HepG2 (cell line): ENCODE results near the gene BARX1. TPM values are rescaled to one million over a fixed set of nuclear protein-coding genes. Genes with fewer than 3 reads are reported as not detected.

Experiments
- ATAC-seq: fragments of 200-7000 bp; cut with Tn5 transposase; 3 replicates; pipeline ENCODE4 v1.9.1; 2020; ENCODE audit warnings: mild to moderate bottlenecking, moderate library complexity
- BruUV-seq: library from RNA; stranded (reverse); fragments of 400-500 nt; replicated peaks from 2 replicates; lab custom pipeline; 2021; lab: Mats Ljungman, UMichigan
- CTCF ChIA-PET: fragments of 300-600 bp; formaldehyde crosslinking; extraction: SDS; loops from one replicate; lab custom pipeline; 2021; ENCODE audit warnings: low total read pairs, inconsistent platforms, low intra/inter-chr PET ratio; lab: Yijun Ruan, JAX
- POLR2A ChIA-PET: fragments of 350-600 bp; sonication (Branson Sonifier 250); formaldehyde crosslinking; loops from one replicate; lab custom pipeline; 2020; ENCODE audit warnings: antibody characterized with exemption, inconsistent platforms; lab: Yijun Ruan, JAX
- DNase-seq: peaks from one replicate; pipeline ENCODE4 v3.0.0-alpha.2; 2015; ENCODE audit warnings: low spot score
- FAIRE-seq: peaks from 3 replicates; lab custom pipeline; 2011; peaks lifted over from hg19 to GRCh38; lab: Jason Lieb, UNC
- H2AFZ ChIP-seq: one replicate; pipeline ENCODE4 v1.6.1; 2011; ENCODE audit warnings: low read length, inconsistent platforms
- H3K27ac ChIP-seq: fragments of 300-600 bp; 3 replicates; pipeline ENCODE4 v1.8.0; 2011; ENCODE audit warnings: mixed run types, mild to moderate bottlenecking, mixed read lengths, low read length, inconsistent platforms; ENCODE audit not compliant: insufficient read depth; ENCODE audit errors: extremely low read length
- H3K27me3 ChIP-seq, 2 experiments: fragments of 200-600 bp in 1 of 2; 2 replicates in 1 of 2; 3 replicates in 1 of 2; pipeline versions ENCODE4 v1.6.0 to v1.8.0; 2011; ENCODE audit warnings: low read length in 2 of 2, mild to moderate bottlenecking in 2 of 2, moderate library complexity in 2 of 2, inconsistent platforms in 1 of 2; ENCODE audit not compliant: insufficient read depth in 2 of 2, control insufficient read depth in 1 of 2
- H3K36me3 ChIP-seq, 2 experiments: fragments of 200-600 bp in 1 of 2; replicated peaks in 1 of 2; 2 replicates in 1 of 2; 3 replicates in 1 of 2; pipeline versions ENCODE4 v1.5.1 to v1.8.0; 2011; ENCODE audit warnings: low read length in 2 of 2, inconsistent platforms in 1 of 2; ENCODE audit not compliant: insufficient read depth in 2 of 2, control insufficient read depth in 1 of 2
- H3K4me1 ChIP-seq: 2 replicates; pipeline ENCODE4 v1.5.1; 2012; ENCODE audit warnings: low read length, inconsistent platforms; ENCODE audit not compliant: insufficient read depth
- H3K4me2 ChIP-seq: 2 replicates; pipeline ENCODE4 v1.6.0; 2011; ENCODE audit warnings: low read depth, low read length, inconsistent platforms
- H3K4me3 ChIP-seq, 3 experiments: fragments of 200-600 bp in 1 of 3; sonication (generic), shearing (Covaris generic) in 1 of 3; replicated peaks in 1 of 3; 2 replicates each; pipeline ENCODE4 v1.5.1; 2011 to 2016; ENCODE audit warnings: low read length in 3 of 3, inconsistent platforms in 2 of 3, low read depth in 2 of 3, mild to moderate bottlenecking in 2 of 3, control low read depth in 1 of 3, mixed read lengths in 1 of 3; ENCODE audit not compliant: insufficient read depth in 1 of 3
- H3K79me2 ChIP-seq: one replicate; pipeline ENCODE4 v1.6.1; 2011; ENCODE audit warnings: low read length, inconsistent platforms; ENCODE audit not compliant: insufficient read depth
- H3K9ac ChIP-seq: 2 replicates; pipeline ENCODE4 v1.6.0; 2011; ENCODE audit warnings: mild to moderate bottlenecking, low read depth, low read length, inconsistent platforms; ENCODE audit not compliant: insufficient read depth
- H3K9me3 ChIP-seq: 2 replicates; pipeline ENCODE4 v1.5.1; 2012; ENCODE audit warnings: mild to moderate bottlenecking, low read length
- H4K20me1 ChIP-seq: 2 replicates; pipeline ENCODE4 v1.6.0; 2011; ENCODE audit warnings: inconsistent platforms, mild to moderate bottlenecking, low read length, moderate library complexity; ENCODE audit not compliant: insufficient read depth
- MNT ChIP-seq: fragments of 450-650 bp; IDR thresholded peaks from 2 replicates; pipeline ENCODE4 v1.6.1; 2016
- PRMT3 ChIP-seq: sonication (generic); formaldehyde crosslinking; IDR thresholded peaks from 2 replicates; pipeline ENCODE4 v1.8.1; 2022; ENCODE audit warnings: low read depth, mild to moderate bottlenecking, moderate library complexity, missing genetic modification reagents, borderline replicate concordance
- RAD51 ChIP-seq: fragments of 450-650 bp; IDR thresholded peaks from 2 replicates; pipeline ENCODE4 v1.6.1; 2016; ENCODE audit warnings: borderline replicate concordance
- TMF1 ChIP-seq: sonication (generic); formaldehyde crosslinking; IDR thresholded peaks from 2 replicates; pipeline ENCODE4 v1.8.1; 2022; ENCODE audit warnings: low read depth, missing genetic modification reagents
- U2AF1 ChIP-seq: fragments of 200-400 bp; formaldehyde crosslinking; optimal IDR thresholded peaks from 2 replicates; pipeline ENCODE3; 2017; ENCODE audit warnings: mild to moderate bottlenecking, low read depth, low read length
- ZSCAN9 ChIP-seq: IDR thresholded peaks from 2 replicates; pipeline ENCODE4 v1.6.1; 2016; ENCODE audit warnings: borderline replicate concordance
- WGBS: methylation state at CpG from one replicate; pipeline ENCODE4 v1.1.6; 2017; ENCODE audit warnings: low lambda C conversion rate; 5-methylcytosine and 5-hydroxymethylcytosine counted together
- in situ Hi-C: cut with HindIII; loops from 2 replicates; pipeline ENCODE4 v1.10.0; 2017; ENCODE audit warnings: low pct_unique_long_range_greater_than_20kb; ENCODE audit not compliant: extremely low pct_ligation_motif_present
- intact Hi-C: fragments of 100-400 bp; cut with micrococcal nuclease; formaldehyde crosslinking; loops from one replicate; pipeline ENCODE4 v1.10.0; 2022; ENCODE audit not compliant: unreplicated experiment
- polyA plus RNA-seq, 8 experiments: library from polyadenylated mRNA; depleted of rRNA in 3 of 8; stranded (reverse) in 7 of 8; unstranded in 1 of 8; fragments of >200 nt; fragmentation: Illumina TruSeq in 4 of 8; extraction: Trizol in 4 of 8; gene quantifications; 2 replicates each; pipeline versions ENCODE4 v1.2.1 to v1.2.3, GENCODE V29; 2011 to 2016; ENCODE audit warnings: low read depth in 4 of 8, missing spikeins in 1 of 8, mixed read lengths in 1 of 8; ENCODE audit not compliant: insufficient read depth in 1 of 8
- total RNA-seq, 5 experiments: library from RNA; depleted of rRNA; stranded (reverse); fragments of >200 nt; fragmentation: Illumina TruSeq; extraction: Trizol; gene quantifications; 2 replicates each; pipeline ENCODE4 v1.2.3, GENCODE V29; 2016; ENCODE audit warnings: low read depth in 1 of 5

The BARX1 gene
- total and polyA plus RNA-seq, 2 of the 13 experiments (the other 11 are each of a cell fraction or from before 2014, with no cell fraction given): not detected

DNA sequence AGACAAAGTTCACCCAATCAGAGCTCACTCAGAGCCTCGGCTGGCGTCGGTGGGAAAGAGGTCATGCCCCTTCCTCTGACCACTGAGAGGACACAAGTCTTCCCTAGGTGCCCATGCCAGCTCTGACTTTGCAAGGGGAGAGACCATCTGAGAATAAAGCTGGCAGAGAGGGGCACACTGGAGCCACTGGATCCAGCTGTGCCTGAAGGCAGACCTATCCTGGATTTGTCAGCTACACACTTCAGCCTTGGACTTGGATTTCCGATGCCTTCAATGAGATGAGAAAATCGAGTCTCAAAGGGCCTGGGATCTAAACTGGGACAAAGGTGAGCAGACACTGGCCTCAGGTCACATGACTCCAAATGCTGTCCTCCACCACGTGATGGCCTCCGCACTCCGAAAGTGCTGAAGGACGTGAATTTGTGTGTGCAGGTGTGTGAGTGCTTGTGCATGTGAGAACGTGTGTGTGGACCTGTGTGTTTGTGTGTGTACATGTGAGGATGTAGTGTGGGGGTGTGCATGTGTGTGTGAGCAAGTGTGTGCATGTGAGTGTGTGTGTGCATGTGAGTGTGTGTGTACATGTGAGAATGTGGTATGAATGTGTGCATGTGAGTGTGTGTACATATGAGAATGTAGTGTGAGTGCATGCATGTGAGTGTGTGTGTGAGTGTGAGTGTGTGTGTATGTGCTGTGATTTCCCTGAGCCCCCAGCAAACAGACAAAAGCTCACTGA is 37.9 kb downstream of the BARX1 start (continued):
- TF ChIP-seq MNT: peak; percentile 81
- TF ChIP-seq PRMT3 (CRISPR knock-in tag): no peak
- no peak for TF ChIP-seq TMF1 (CRISPR knock-in tag)
- no peak for TF ChIP-seq ZSCAN9 (CRISPR knock-in tag)
- TF ChIP-seq RAD51: peak; percentile 23; the same call in 1 of the 2 replicates

DNA sequence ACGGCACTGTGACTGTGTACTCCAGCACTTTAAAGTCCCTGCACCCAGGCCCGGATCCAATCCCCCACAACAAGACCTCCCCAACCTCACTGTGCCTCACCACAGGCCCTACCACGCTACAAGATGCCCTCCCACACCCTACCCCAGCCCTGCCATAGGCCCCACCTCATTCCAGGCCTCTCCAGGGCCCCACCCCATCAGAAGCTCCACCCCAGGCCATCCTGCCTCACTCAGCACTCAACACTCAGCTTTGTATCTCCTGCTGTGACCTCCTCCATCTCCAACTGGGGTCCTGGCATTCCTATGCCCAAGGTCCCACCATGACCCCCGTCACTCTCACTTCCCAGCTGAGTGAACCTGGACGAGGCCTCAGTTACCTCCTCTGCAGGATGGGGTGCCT is 38.8 kb downstream of the BARX1 start:
- H3K4me3 ChIP-seq: no peak overlapping the region
- no peaks in the 10 kb centered on the region for H3K9me3 ChIP-seq
- no peak overlapping the region for H2AFZ ChIP-seq
- ChIA-PET CTCF (no interaction called here), POLR2A (no interaction called here)
- in situ Hi-C loops (no loop called here), intact Hi-C loops (no loop called here)
- peaks cover 3 to 12% of the 10 kb centered on the region in 2 experiments; a peak in 2 of 5 replicates for H3K27me3 ChIP-seq
- DNase-seq (no peak), ATAC-seq (no peak), FAIRE-seq (no peak)
- no peaks in the 10 kb centered on the region for H3K36me3 ChIP-seq
- H4K20me1 ChIP-seq: no peaks in the 10 kb centered on the region
- TF ChIP-seq U2AF1: no peak
- no peaks in the 10 kb centered on the region for H3K4me1 ChIP-seq
- H3K4me2 ChIP-seq: no peak overlapping the region
- 3% methylated on average over 5 of the region's 5 CpGs for WGBS
- H3K27ac ChIP-seq: no peak overlapping the region
- no TSS peak for BruUV-seq
- H3K9ac ChIP-seq: no peak overlapping the region
- no peaks in the 10 kb centered on the region for H3K79me2 ChIP-seq
